Nephron progenitor cell (in vitro differentiated cells): ENCODE data around the gene ARHGEF1.

Experiments
- DNase-seq: peaks from one replicate; pipeline ENCODE4 v3.0.0; 2021
- H3K27ac Mint-ChIP-seq: 2 replicates; pipeline ENCODE4 v1.8.0; 2021; ENCODE audit warnings: mild to moderate bottlenecking, moderate library complexity, mixed read lengths
- H3K27me3 Mint-ChIP-seq: 2 replicates; pipeline ENCODE4 v1.8.0; 2021; ENCODE audit warnings: mild to moderate bottlenecking, low read depth, mixed read lengths; ENCODE audit not compliant: poor library complexity
- H3K36me3 Mint-ChIP-seq: 2 replicates; pipeline ENCODE4 v1.8.0; 2021; ENCODE audit warnings: low read depth, mixed read lengths
- H3K4me1 Mint-ChIP-seq: 2 replicates; pipeline ENCODE4 v1.8.0; 2021; ENCODE audit warnings: mixed read lengths
- H3K4me3 Mint-ChIP-seq: 2 replicates; pipeline ENCODE4 v1.8.0; 2021; ENCODE audit warnings: mild to moderate bottlenecking, moderate library complexity, mixed read lengths
- H3K9me3 Mint-ChIP-seq: 2 replicates; pipeline ENCODE4 v1.8.0; 2021; ENCODE audit warnings: mild to moderate bottlenecking, moderate library complexity, mixed read lengths
- TF ChIP-seq, protein P1 (sequence below): fragments of 200-600 bp; sonication (generic); IDR thresholded peaks from 2 replicates; pipeline ENCODE4 v1.5.0; 2021; ENCODE audit warnings: antibody characterized with exemption

The ARHGEF1 gene

DNA sequence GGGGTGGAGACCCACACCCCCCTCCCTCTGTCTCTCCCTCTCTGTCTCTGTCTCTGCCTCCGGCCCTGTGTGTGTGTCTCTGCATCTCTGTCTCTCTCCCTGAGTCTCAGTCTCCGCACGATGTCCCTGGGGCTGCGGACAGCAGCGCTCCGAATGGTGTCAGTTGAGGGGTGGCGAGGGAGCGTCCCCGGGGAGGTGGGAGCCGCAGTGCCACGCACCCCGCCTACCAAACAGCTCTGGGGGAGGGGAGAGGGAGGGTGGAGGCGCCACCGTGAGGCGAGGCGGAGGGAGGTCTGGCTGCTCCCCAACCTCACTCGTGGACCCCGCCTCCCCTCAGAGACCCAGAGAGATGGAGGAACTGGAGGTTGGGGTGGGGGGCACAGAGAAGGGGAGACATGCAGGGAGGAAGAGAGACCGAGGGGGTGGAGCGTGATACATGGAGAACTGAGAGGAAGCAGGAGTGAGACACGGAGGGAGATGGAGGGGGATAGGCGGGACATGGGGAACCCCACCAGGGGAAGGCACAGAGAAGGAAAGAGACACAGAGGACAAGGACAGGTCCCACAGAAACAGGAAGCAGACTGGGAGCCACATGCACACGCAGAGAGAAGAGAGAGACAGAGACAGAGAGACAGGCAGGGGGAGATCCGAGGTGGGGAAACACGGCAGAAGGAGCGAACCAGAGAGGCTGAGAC lies 38.0 kb downstream of the ARHGEF1 start:
- Mint-ChIP-seq H3K27me3 (no peaks in the 10 kb centered on the region), H3K36me3 (no peaks in the 10 kb centered on the region), H3K4me3 (no peak overlapping the region), H3K4me1 (peaks cover 18% of the 10 kb centered on the region), H3K9me3 (no peaks in the 10 kb centered on the region), H3K27ac (no peak overlapping the region)
- DNase-seq = no peak
- TF ChIP-seq, protein P1, sequence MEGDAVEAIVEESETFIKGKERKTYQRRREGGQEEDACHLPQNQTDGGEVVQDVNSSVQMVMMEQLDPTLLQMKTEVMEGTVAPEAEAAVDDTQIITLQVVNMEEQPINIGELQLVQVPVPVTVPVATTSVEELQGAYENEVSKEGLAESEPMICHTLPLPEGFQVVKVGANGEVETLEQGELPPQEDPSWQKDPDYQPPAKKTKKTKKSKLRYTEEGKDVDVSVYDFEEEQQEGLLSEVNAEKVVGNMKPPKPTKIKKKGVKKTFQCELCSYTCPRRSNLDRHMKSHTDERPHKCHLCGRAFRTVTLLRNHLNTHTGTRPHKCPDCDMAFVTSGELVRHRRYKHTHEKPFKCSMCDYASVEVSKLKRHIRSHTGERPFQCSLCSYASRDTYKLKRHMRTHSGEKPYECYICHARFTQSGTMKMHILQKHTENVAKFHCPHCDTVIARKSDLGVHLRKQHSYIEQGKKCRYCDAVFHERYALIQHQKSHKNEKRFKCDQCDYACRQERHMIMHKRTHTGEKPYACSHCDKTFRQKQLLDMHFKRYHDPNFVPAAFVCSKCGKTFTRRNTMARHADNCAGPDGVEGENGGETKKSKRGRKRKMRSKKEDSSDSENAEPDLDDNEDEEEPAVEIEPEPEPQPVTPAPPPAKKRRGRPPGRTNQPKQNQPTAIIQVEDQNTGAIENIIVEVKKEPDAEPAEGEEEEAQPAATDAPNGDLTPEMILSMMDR = no peak

DNA sequence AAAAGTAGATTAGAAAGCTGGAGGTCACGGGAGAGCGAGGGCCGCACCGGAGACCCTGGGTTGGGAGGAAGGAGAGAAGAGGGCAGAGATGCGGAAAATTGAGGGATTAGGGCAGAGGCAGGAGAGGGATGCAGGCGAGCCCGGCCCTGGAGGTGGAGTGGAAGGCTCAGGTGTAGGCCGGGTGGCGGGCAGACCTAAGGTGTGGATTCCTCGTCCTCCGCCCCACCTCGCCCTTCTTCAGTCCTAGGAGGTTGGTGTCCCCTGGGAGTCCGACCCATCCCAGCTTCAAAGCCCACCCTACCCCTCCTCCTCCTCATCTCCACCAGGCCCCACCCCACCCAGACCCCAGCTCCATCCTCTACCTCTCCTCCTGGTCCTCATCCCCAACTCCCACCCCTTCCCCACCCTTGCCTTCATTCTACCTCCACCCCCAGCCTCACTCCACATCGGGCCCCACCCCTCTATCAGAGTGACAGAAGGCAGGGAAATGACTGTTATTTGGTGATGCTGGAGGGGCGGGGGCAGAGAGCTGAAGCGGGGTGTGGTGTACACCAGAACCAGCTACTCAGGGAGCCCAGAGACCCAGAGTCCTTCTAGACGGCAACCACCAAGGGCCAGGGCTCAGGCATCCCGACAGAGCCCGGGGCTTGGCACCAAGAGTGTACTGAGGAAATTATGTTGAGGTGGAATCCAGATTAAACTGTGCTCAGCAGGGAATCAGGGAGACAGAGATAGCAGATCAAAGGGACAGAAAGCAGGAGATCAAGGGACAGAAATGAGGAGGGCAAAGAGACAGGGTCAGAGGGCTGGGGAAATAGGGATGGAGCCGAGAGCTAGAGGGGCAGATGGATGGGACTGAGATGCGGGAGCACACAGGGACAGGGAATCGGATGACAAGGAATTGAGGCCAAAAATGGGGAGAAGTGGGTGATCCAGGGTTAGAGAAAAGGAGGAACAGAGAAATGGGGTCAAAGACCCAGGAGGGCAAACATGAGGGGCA lies 38.9 kb downstream of the ARHGEF1 start:
- DNase-seq = no peak
- no peak overlapping the region for H3K27ac Mint-ChIP-seq
- H3K27me3 Mint-ChIP-seq = no peaks in the 10 kb centered on the region

DNA sequence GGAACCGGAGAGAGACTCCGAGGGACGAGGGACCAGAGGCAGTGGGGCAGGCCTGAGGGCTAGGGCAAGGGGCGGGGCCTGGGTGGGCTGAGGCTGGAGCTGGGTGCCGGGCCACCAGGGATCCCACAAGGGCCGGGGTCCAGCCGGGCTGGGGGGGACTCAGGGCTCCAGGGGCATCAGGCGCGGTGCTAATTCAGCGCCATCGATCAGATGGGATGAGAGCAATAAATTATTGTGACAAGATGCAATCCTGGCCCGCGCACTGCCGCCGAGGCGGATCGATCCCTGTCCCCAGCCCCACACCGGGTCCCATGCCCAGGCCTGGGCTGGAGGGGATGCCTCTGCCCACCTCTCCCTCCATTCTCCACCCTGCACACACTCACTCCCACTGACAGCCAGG lies 39.6 kb downstream of the ARHGEF1 start:
- TF ChIP-seq, protein P1 = no peak
- DNase-seq = no peak
- peaks cover 18% of the 10 kb centered on the region for H3K4me1 Mint-ChIP-seq
- H3K27me3 Mint-ChIP-seq = no peaks in the 10 kb centered on the region
- no peaks in the 10 kb centered on the region for H3K9me3 Mint-ChIP-seq
- no peak overlapping the region for H3K27ac Mint-ChIP-seq
- H3K36me3 Mint-ChIP-seq = no peaks in the 10 kb centered on the region
- no peak overlapping the region for H3K4me3 Mint-ChIP-seq

More for the DNA sequence above, 38.9 kb downstream of the ARHGEF1 start:
- peaks cover 18% of the 10 kb centered on the region for H3K4me1 Mint-ChIP-seq
- no peaks in the 10 kb centered on the region for H3K36me3 Mint-ChIP-seq
- no peak overlapping the region for H3K4me3 Mint-ChIP-seq
- TF ChIP-seq, protein P1 = no peak
- no peaks in the 10 kb centered on the region for H3K9me3 Mint-ChIP-seq

DNA sequence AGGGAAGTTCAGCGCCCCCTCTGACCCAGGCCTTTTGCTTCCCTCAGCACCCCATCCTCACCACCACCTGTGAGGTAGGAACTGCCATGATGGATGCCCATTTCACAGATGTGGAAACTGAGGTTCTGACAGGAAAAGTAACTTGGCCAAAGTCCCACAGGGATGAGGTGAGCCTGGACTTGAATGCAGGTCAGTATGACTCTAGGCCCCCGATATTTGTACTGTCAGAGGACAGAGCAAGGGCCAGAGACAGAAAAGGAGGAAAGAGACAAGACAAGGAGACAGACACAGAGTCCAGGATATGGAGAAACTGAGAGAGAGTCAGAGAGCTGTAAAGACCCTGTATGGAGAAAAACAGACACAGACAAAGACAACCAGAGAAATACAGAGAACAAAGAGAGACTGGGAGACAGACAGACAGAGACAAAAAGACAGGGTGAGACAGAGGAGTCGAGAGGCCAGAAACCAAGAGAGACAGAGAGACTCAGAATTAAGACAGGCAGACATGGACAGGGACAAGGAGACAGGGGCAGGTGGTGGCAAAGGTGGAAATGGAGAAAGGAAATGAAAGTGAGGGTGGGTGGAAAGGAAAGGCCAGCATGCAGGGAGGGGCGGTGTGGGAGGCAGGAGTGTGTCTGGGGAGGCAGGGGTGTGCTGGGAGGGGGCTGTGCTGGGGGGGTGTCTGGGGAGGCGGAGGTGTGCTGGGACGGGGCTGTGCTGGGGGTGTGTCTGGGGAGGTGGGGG lies 40.2 kb downstream of the ARHGEF1 start:
- peaks cover 18% of the 10 kb centered on the region for H3K4me1 Mint-ChIP-seq
- no peak overlapping the region for H3K4me3 Mint-ChIP-seq
- no peaks in the 10 kb centered on the region for H3K9me3 Mint-ChIP-seq
- H3K27ac Mint-ChIP-seq = no peak overlapping the region
- TF ChIP-seq, protein P1 = no peak
- no peak for DNase-seq
- no peaks in the 10 kb centered on the region for H3K36me3 Mint-ChIP-seq
- no peaks in the 10 kb centered on the region for H3K27me3 Mint-ChIP-seq

DNA sequence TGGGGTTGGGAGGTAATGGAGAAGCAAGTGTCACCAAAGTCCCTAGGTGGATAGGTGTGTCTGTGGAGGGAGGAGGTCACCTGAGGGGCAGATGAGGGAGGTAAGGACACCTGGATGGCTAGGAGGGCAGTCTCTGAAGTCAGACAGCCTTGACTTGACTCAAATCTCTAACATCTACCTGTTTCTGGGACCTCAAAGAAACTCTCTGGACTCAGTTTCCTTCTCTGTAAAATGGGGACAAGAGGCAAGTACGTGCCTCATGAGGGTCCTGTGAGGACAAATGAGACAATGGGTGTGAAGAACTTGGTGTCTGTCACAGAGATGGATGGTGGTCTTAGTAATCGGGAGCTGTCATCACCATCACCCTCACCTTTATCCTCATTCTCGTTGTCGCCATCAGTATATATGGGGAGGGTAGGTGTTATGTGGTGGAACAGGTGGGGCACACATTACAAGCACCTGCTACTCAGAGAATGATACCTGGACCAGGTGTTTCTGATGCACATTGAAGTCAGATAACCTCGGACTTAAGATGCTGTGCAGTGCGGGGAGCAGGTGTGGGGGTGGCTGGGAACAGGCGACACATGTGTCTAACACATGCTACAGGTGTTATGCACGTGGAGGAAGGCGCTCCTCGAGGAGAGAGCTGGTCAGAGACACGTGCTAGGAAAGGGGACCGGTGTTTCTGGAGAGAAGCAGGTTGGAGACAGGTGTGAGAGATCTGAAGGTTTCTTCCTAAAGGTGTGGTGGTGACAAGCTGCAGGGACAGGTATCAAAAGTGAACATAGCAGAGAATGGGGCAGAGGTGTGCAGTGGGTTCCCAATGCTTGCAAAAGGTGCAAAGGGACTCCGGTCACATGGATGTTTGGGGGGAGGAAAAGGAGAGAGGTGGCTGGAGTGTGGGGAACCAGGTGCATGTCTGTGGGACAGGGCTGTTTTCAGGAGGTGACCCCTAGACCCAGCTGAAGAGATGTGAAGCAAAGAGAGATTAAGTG lies 41.5 kb downstream of the ARHGEF1 start:
- DNase-seq = no peak
- Mint-ChIP-seq H3K9me3 (no peaks in the 10 kb centered on the region), H3K36me3 (no peaks in the 10 kb centered on the region), H3K27me3 (no peaks in the 10 kb centered on the region), H3K4me3 (no peak overlapping the region), H3K27ac (no peak overlapping the region), H3K4me1 (peaks cover 27% of the 10 kb centered on the region)
- TF ChIP-seq, protein P1 = no peak
